ENCODE data around the gene C10orf90.

DNA sequence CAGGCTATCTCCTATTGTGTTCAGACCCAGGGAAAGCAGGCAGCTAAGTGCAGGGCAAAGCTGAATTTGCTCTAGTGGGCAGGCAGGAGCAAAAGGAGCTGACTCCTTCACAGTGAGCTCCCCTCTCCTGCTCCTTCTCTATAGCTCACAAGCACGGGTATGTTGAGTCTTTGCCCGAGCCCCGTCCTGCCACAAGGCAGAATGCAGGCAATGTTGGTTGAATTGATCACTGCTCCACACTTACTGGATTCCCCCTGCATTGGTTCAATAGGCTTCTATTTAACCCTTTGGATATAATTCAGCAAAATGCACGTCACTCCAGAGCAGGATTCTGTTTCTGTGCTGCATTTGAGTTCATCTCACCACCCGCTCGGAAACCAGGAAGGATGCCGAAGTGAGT lies 16.2 kb upstream of the C10orf90 start:
- TF ChIP-seq, protein P1, sequence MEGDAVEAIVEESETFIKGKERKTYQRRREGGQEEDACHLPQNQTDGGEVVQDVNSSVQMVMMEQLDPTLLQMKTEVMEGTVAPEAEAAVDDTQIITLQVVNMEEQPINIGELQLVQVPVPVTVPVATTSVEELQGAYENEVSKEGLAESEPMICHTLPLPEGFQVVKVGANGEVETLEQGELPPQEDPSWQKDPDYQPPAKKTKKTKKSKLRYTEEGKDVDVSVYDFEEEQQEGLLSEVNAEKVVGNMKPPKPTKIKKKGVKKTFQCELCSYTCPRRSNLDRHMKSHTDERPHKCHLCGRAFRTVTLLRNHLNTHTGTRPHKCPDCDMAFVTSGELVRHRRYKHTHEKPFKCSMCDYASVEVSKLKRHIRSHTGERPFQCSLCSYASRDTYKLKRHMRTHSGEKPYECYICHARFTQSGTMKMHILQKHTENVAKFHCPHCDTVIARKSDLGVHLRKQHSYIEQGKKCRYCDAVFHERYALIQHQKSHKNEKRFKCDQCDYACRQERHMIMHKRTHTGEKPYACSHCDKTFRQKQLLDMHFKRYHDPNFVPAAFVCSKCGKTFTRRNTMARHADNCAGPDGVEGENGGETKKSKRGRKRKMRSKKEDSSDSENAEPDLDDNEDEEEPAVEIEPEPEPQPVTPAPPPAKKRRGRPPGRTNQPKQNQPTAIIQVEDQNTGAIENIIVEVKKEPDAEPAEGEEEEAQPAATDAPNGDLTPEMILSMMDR (IDR thresholded peaks at IDR 0.05; ENCODE audit: poor library complexity): no peak
- TF ChIP-seq EZH2 (IDR thresholded peaks at IDR 0.05; ENCODE audit: borderline replicate concordance): no peak
- TF ChIP-seq EZH2phosphoT487 (IDR thresholded peaks at IDR 0.05; ENCODE audit: low read depth, severe bottlenecking, unreplicated experiment): no peak

All from hepatocyte (in vitro differentiated cells).